Colonic mucosa (tissue), 4 donors: ENCODE results near the gene FXYD7. TPM values are rescaled to one million over a fixed set of nuclear protein-coding genes. Genes with fewer than 3 reads are reported as not detected.

Experiments
- DNase-seq: peaks from one replicate; pipeline ENCODE4 v3.0.0-alpha.2; 2020
- H3K27ac ChIP-seq: fragments of 200-600 bp; one replicate; pipeline ENCODE4 v1.8.0; 2021
- H3K27me3 ChIP-seq: fragments of 200-600 bp; one replicate; pipeline ENCODE4 v1.8.0; 2021
- H3K36me3 ChIP-seq: fragments of 200-600 bp; one replicate; pipeline ENCODE4 v1.8.0; 2021
- H3K4me1 ChIP-seq: fragments of 200-600 bp; one replicate; pipeline ENCODE4 v1.8.0; 2021; ENCODE audit warnings: mild to moderate bottlenecking
- H3K4me3 ChIP-seq: fragments of 200-600 bp; one replicate; pipeline ENCODE4 v1.8.0; 2021
- H3K9ac ChIP-seq, 2 donors: one replicate each; pipeline ENCODE4 v1.7.0; 2013; ENCODE audit warnings: control low read depth in 2 of 2, low read depth in 2 of 2, low read length in 2 of 2
- H3K9me3 ChIP-seq: fragments of 200-600 bp; one replicate; pipeline ENCODE4 v1.8.0; 2021
- intact Hi-C: fragments of 100-400 bp; cut with DNase I; formaldehyde crosslinking; loops from one replicate; pipeline ENCODE4 v1.14.1; 2022
- total RNA-seq, 2 donors: library from RNA; stranded (reverse); fragmentation: NEBNext Ultra II Directional in 1 of 2; extraction: Animal tissue kit (Norgen Biotek cat#: 25700) in 1 of 2; gene quantifications; one replicate each; pipeline ENCODE4 v1.2.1, GENCODE V29; 2021
- TF ChIP-seq, protein P1 (sequence below): fragments of 200-600 bp; IDR thresholded peaks from one replicate; pipeline ENCODE4 v1.8.0; 2022; ENCODE audit warnings: antibody characterized with exemption, mild to moderate bottlenecking
- donor health status: healthy.
- donor health status: DM: no; HTN: no; CAD: no.
- donor health status: DM: no; HTN: no; CAD: no.

The FXYD7 gene
- total RNA-seq, 2 donors from 2014 or later = 0.47 to 0.61 TPM

DNA sequence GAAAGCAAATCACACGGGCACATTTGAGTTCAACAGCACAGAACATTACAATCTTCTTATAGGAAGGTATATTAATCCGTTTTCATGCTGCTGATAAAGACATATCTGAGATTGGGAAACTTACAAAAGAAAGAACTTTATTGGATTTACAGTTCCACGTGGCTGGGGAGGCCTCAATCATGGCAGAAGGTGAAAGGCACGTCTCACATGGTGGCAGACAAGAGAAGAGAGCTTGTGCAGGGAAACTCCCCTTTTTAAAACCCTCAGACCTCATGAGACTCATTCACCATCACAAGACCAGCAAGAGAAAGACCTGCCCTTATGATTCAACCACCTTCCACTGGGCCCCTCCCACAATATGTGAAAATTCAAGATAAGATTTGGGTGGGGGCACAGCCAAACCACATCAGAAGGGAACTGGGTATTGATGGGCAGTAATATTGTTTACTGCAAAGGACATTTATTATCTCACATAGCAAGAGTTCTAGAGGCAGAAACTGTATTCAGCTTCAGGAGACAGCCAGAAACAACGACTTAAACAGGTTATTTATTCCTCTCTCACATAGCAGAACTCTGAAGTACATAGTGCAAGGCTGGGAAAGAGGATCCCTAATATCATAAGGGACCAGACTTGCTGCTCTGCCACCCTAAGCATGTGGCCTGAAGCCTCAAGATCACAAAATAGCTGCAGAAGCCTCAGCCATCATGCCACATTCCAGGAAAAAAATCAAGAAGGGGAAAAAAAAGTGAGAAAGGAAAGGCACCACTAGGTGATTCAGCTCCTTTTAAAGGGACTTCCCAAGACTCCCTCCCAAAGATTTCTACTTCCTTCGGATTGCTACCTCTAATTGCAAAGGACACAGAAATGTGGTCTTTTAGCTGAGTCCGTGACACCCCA is 34.6 kb downstream of the FXYD7 start:
- H3K27ac ChIP-seq = no peak overlapping the region
- no peaks in the 10 kb centered on the region for H3K4me1 ChIP-seq
- TF ChIP-seq, protein P1, sequence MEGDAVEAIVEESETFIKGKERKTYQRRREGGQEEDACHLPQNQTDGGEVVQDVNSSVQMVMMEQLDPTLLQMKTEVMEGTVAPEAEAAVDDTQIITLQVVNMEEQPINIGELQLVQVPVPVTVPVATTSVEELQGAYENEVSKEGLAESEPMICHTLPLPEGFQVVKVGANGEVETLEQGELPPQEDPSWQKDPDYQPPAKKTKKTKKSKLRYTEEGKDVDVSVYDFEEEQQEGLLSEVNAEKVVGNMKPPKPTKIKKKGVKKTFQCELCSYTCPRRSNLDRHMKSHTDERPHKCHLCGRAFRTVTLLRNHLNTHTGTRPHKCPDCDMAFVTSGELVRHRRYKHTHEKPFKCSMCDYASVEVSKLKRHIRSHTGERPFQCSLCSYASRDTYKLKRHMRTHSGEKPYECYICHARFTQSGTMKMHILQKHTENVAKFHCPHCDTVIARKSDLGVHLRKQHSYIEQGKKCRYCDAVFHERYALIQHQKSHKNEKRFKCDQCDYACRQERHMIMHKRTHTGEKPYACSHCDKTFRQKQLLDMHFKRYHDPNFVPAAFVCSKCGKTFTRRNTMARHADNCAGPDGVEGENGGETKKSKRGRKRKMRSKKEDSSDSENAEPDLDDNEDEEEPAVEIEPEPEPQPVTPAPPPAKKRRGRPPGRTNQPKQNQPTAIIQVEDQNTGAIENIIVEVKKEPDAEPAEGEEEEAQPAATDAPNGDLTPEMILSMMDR = no peak
- intact Hi-C loops = no loop called here
- no peak for DNase-seq
- no peak overlapping the region for H3K9ac ChIP-seq
- H3K9me3 ChIP-seq = no peaks in the 10 kb centered on the region
- H3K4me3 ChIP-seq = no peak overlapping the region
- no peaks in the 10 kb centered on the region for H3K36me3 ChIP-seq
- no peaks in the 10 kb centered on the region for H3K27me3 ChIP-seq

DNA sequence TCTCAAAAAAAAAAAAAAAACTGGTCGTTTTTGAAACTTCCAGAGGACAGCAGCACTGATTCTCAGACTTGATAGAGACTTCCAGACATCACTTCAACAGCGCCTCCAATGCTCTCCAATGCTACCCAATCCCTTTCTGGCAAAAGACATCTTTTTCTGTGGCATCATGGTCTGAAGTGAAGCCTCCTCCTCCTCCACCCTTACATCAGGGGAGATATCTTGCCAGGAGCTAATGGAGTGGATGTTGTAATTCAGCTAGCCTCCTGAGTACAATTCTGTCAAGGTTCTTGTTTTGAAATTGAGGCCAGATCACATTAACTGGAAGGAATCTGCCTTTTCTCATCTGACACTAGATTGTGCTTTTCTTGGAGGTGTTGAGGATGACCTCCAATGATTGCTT is 35.6 kb downstream of the FXYD7 start:
- H3K36me3 ChIP-seq = no peaks in the 10 kb centered on the region
- H3K4me3 ChIP-seq = no peak overlapping the region
- no peaks in the 10 kb centered on the region for H3K9me3 ChIP-seq
- no peak overlapping the region for H3K9ac ChIP-seq
- TF ChIP-seq, protein P1 = no peak
- H3K27me3 ChIP-seq = no peaks in the 10 kb centered on the region
- H3K27ac ChIP-seq = no peak overlapping the region
- no peaks in the 10 kb centered on the region for H3K4me1 ChIP-seq
- intact Hi-C loops = no loop called here
- DNase-seq = no peak

DNA sequence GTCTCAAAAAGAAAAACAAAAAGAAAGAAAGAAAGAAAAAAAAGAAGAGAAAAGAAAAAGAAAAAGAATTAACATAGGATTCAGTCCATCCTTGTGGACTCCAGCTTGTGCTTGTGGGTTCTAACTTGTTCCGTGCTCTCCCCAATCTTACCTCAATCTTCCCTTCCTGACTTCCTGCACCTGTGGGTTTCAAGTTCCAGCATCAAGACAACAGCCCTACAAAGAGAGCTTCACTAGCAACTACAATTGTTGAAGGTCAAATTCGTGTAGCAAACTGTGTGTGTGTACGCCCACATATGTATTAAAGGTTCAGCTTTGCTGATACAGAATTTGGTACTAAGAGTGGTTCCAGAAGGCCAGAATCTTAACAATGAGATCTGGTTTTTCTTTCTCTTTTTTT is 36.8 kb downstream of the FXYD7 start:
- intact Hi-C loops = no loop called here
- H3K4me3 ChIP-seq = no peak overlapping the region
- no peak overlapping the region for H3K27ac ChIP-seq
- no peaks in the 10 kb centered on the region for H3K9me3 ChIP-seq
- DNase-seq = no peak
- H3K36me3 ChIP-seq = no peaks in the 10 kb centered on the region
- H3K27me3 ChIP-seq = no peaks in the 10 kb centered on the region
- H3K4me1 ChIP-seq = no peaks in the 10 kb centered on the region
- TF ChIP-seq, protein P1 = no peak
- no peak overlapping the region for H3K9ac ChIP-seq

DNA sequence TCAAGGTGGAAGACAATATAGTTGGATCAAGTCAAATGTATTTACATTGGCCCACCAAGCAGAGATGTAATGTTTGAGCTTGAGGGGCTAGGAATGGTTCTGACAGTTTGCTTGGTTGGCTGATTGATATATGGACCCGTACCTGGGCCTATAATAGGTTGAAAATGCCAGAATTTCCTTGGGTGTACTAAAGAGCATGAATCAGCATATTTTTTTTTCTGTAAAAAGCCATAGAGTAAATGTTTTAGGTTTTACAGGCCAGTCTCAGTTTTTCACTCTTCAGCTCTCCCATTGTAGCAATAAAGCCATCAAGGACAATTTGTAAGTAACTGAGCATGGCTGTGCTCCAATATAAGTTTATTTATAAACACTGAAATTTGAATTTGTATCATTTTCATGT is 38.3 kb downstream of the FXYD7 start:
- Histone ChIP-seq H3K27ac (no peak overlapping the region), H3K9me3 (no peaks in the 10 kb centered on the region), H3K9ac (no peak overlapping the region), H3K36me3 (no peaks in the 10 kb centered on the region), H3K4me1 (no peaks in the 10 kb centered on the region), H3K4me3 (no peak overlapping the region), H3K27me3 (no peaks in the 10 kb centered on the region)
- DNase-seq = no peak
- intact Hi-C loops = no loop called here
- TF ChIP-seq, protein P1 = no peak

DNA sequence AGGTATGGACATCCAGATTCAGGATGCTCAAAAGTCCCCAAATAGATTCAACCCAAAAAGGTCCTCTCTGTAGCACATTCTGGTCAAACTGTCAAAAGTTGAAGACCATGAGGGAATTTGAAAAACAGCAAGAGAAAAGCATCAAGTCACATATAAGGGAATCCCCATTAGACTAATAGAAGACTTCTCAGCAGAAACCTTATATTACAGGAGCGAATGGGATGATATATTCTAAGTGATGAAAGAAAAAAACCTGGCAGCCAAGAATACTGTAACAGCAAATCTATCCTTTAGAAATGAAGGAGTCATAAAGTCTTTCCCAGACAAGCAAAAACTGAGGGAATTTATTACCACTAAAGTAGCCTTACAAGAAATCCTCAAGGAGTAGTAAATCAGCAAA is 41.2 kb downstream of the FXYD7 start:
- DNase-seq = no peak

More for the DNA sequence above, 41.2 kb downstream of the FXYD7 start:
- H3K27ac ChIP-seq = no peak overlapping the region
- no peaks in the 10 kb centered on the region for H3K27me3 ChIP-seq
- no peak overlapping the region for H3K4me3 ChIP-seq
- TF ChIP-seq, protein P1 = no peak
- intact Hi-C loops = no loop called here
- no peak overlapping the region for H3K9ac ChIP-seq
- H3K36me3 ChIP-seq = no peaks in the 10 kb centered on the region
- no peaks in the 10 kb centered on the region for H3K9me3 ChIP-seq
- no peaks in the 10 kb centered on the region for H3K4me1 ChIP-seq
